Measurements from ENCODE around the gene CXCL16. TPM values are rescaled to one million over a fixed set of nuclear protein-coding genes. Genes with fewer than 3 reads are reported as not detected.

The CXCL16 gene
- total RNA-seq, 2 donors from 2014 or later = 6.5 to 8.2 TPM

Other genes starting within 250 kb of the CXCL16 start
- 10 to 100 TPM; 14.2 to 23.4 TPM for gene SPNS2, start 241.0 kb downstream of the CXCL16 start, total RNA-seq
- 10 to 100 TPM; 17.6 to 34.9 TPM for gene MYBBP1A, start 184.5 kb downstream of the CXCL16 start, total RNA-seq
- gene GGT6, start 179.4 kb downstream of the CXCL16 start, total RNA-seq = not detected
- gene SMTNL2, start 155.4 kb downstream of the CXCL16 start, total RNA-seq = 10 to 100 TPM; 13.2 to 13.3 TPM
- 10 to 100 TPM in 1 of 2 donors, 1 to 10 TPM in 1; 4.7 to 11.7 TPM for gene ALOX15, start 98.2 kb downstream of the CXCL16 start, total RNA-seq
- gene PELP1, start 35.8 kb downstream of the CXCL16 start, total RNA-seq = 10 to 100 TPM; 36.4 to 38.7 TPM
- 10 to 100 TPM; 30.7 to 43.5 TPM for gene ARRB2, start 29.3 kb downstream of the CXCL16 start, total RNA-seq
- gene MED11, start 8.5 kb downstream of the CXCL16 start, total RNA-seq = 10 to 100 TPM; 16.9 to 17.6 TPM
- under 1 TPM; 0.21 to 0.39 TPM for gene ZMYND15, start 95 bp downstream of the CXCL16 start, total RNA-seq
- gene TM4SF5, start 32.0 kb upstream of the CXCL16 start, total RNA-seq = not detected
- gene VMO1, start 46.4 kb upstream of the CXCL16 start, total RNA-seq = 1 to 10 TPM in 1 of 2 donors, under 1 TPM in 1; 0.81 to 1.1 TPM
- gene GLTPD2, start 49.0 kb upstream of the CXCL16 start, total RNA-seq = not detected
- 100 to 1,000 TPM; 145 to 147 TPM for gene PSMB6, start 56.2 kb upstream of the CXCL16 start, total RNA-seq
- gene PLD2, start 67.2 kb upstream of the CXCL16 start, total RNA-seq = 10 to 100 TPM; 14.7 to 14.9 TPM
- 10 to 100 TPM; 40.1 to 42.2 TPM for gene MINK1, start 93.4 kb upstream of the CXCL16 start, total RNA-seq
- gene C17orf107, start 159.6 kb upstream of the CXCL16 start, total RNA-seq = 1 to 10 TPM; 1.3 to 2.3 TPM
- 100 to 1,000 TPM in 1 of 2 donors, 10 to 100 TPM in 1; 36.8 to 118 TPM for gene CHRNE, start 163.2 kb upstream of the CXCL16 start, total RNA-seq
- gene GP1BA, start 192.3 kb upstream of the CXCL16 start, total RNA-seq = under 1 TPM; 0.13 to 0.15 TPM
- gene SLC25A11, start 200.1 kb upstream of the CXCL16 start, total RNA-seq = 100 to 1,000 TPM; 166 to 175 TPM
- 10 to 100 TPM; 76.2 to 95.6 TPM for gene RNF167, start 200.3 kb upstream of the CXCL16 start, total RNA-seq
- gene PFN1, start 208.6 kb upstream of the CXCL16 start, total RNA-seq = 100 to 1,000 TPM; 254 to 303 TPM
- gene ENO3, start 211.2 kb upstream of the CXCL16 start, total RNA-seq = 100 to 1,000 TPM; 149 to 228 TPM
- gene SPAG7, start 227.9 kb upstream of the CXCL16 start, total RNA-seq = 100 to 1,000 TPM; 113 to 128 TPM
- 10 to 100 TPM; 35.5 to 46.1 TPM for gene CAMTA2, start 247.7 kb upstream of the CXCL16 start, total RNA-seq

All from left cardiac atrium (tissue), 2 donors.